Sciatic nerve (tissue), 2 donors: ENCODE data around the gene BLACAT1. TPM values are rescaled to one million over a fixed set of nuclear protein-coding genes. Genes with fewer than 3 reads are reported as not detected.
A peak's percentile ranks its signal among the peaks of the same experiment; 100 is the strongest.
"Not testable (repeated sequence)": the region's sequence is repeated elsewhere in the genome, so short reads cannot be mapped to it uniquely, and the experiment has no call there.

Experiments
- ATAC-seq: fragments of 200-7000 bp; cut with Tn5 transposase; one replicate; pipeline ENCODE4 v1.9.1; 2020; ENCODE audit warnings: mild to moderate bottlenecking, moderate library complexity
- DNase-seq: peaks from one replicate; pipeline ENCODE4 v3.0.0-alpha.2; 2020; ENCODE audit warnings: low spot score
- intact Hi-C: fragments of 100-400 bp; cut with DNase I; formaldehyde crosslinking; loops from one replicate; pipeline ENCODE4 v1.14.2; 2022
- total RNA-seq: library from RNA; stranded (reverse); fragmentation: NEBNext Ultra II Directional; extraction: Animal tissue kit (Norgen Biotek cat#: 25700); gene quantifications from one replicate; pipeline ENCODE4 v1.2.1, GENCODE V29; 2021
- donor health status: DM: no; HTN: no; CAD: no.
- donor health status: DM: no; HTN: no; CAD: no.

Gene BLACAT1
- total RNA-seq, 1 donor from 2014 or later = 0.13 TPM

- no peak for DNase-seq
- intact Hi-C loops = loop anchor here (5.0 to 10.0 kb wide), 2 partner anchors 134 to 211 kb away; no protein-coding TSS in a partner anchor
- ATAC-seq = no peak
Measured at GRCh38 chr1:205486258-205486657, 30.4 kb upstream of the BLACAT1 start.

- ATAC-seq = peak; percentile 86
- no peak for DNase-seq
- intact Hi-C loops = loop anchor here (5.0 to 10.0 kb wide), 2 partner anchors 133 to 210 kb away; no protein-coding TSS in a partner anchor
Measured at GRCh38 chr1:205484985-205485967, 29.4 kb upstream of the BLACAT1 start.

- DNase-seq (no peak), ATAC-seq (no peak)
- intact Hi-C loops = loop anchor here (10.0 kb wide), 1 partner anchor 209 kb away; no protein-coding TSS in a partner anchor
Measured at GRCh38 chr1:205483372-205483771, 27.5 kb upstream of the BLACAT1 start.

- intact Hi-C loops = loop anchor here (10.0 kb wide), 1 partner anchor 208 kb away; no protein-coding TSS in a partner anchor
- not testable (repeated sequence) for DNase-seq, ATAC-seq
Measured at GRCh38 chr1:205482587-205482986, 26.7 kb upstream of the BLACAT1 start.

- intact Hi-C loops = loop anchor here (10.0 kb wide), 1 partner anchor 207 kb away; no protein-coding TSS in a partner anchor
- DNase-seq (no peak), ATAC-seq (no peak)
Measured at GRCh38 chr1:205481629-205482151, 25.8 kb upstream of the BLACAT1 start.

- DNase-seq (no peak), ATAC-seq (no peak)
- intact Hi-C loops = loop anchor here (10.0 kb wide), 1 partner anchor 206 kb away; no protein-coding TSS in a partner anchor
Measured at GRCh38 chr1:205481218-205481617, 25.4 kb upstream of the BLACAT1 start.

GRCh38 chr1:205480349-205480985 lies 24.6 kb upstream of the BLACAT1 start:
- no peak for DNase-seq
- ATAC-seq = no peak
- intact Hi-C loops = loop anchor here (10.0 kb wide), 1 partner anchor 206 kb away; no protein-coding TSS in a partner anchor

GRCh38 chr1:205478985-205479384 lies 23.1 kb upstream of the BLACAT1 start:
- ATAC-seq, DNase-seq, intact Hi-C loops: not testable (repeated sequence)

- no peak for DNase-seq
- intact Hi-C loops = no loop called here
- ATAC-seq = peak; percentile 20
Measured at GRCh38 chr1:205477759-205478247, 22.0 kb upstream of the BLACAT1 start.

GRCh38 chr1:205477121-205477758 lies 21.4 kb upstream of the BLACAT1 start:
- intact Hi-C loops = no loop called here
- DNase-seq = no peak
- ATAC-seq = no peak

GRCh38 chr1:205476648-205477047 lies 20.8 kb upstream of the BLACAT1 start:
- intact Hi-C loops = no loop called here
- DNase-seq = no peak

GRCh38 chr1:205475855-205476254 lies 20.0 kb upstream of the BLACAT1 start:
- no peak for DNase-seq
- intact Hi-C loops = no loop called here
- no peak for ATAC-seq

More at GRCh38 chr1:205476648-205477047, 20.8 kb upstream of the BLACAT1 start:
- ATAC-seq = no peak

GRCh38 chr1:205474571-205474970 lies 18.7 kb upstream of the BLACAT1 start:
- intact Hi-C loops = no loop called here
- ATAC-seq (no peak), DNase-seq (no peak)

GRCh38 chr1:205473966-205474365 lies 18.1 kb upstream of the BLACAT1 start:
- intact Hi-C loops = no loop called here
- ATAC-seq = no peak
- no peak for DNase-seq

- DNase-seq (no peak), ATAC-seq (no peak)
- intact Hi-C loops = no loop called here
Measured at GRCh38 chr1:205473475-205473874, 17.6 kb upstream of the BLACAT1 start.

GRCh38 chr1:205472737-205473441 lies 17.0 kb upstream of the BLACAT1 start:
- intact Hi-C loops = no loop called here
- no peak for ATAC-seq
- no peak for DNase-seq

GRCh38 chr1:205470131-205470530 lies 14.3 kb upstream of the BLACAT1 start:
- ATAC-seq = no peak
- no peak for DNase-seq
- intact Hi-C loops = no loop called here

GRCh38 chr1:205466595-205467220 lies 10.9 kb upstream of the BLACAT1 start:
- DNase-seq = no peak
- peak; percentile 34 for ATAC-seq
- intact Hi-C loops = no loop called here
